Measurements from ENCODE around the gene NPM3.

NPM3 gene

GRCh38 chr10:101830322-101831168 is 47.3 kb upstream of the NPM3 start:
- peak overlapping the region; percentile 69 for H2AFZ ChIP-seq (ENCODE audit: low read depth, low read length, severe bottlenecking)
- no peaks in the 10 kb centered on the region for H3K27me3 ChIP-seq (ENCODE audit: low read length)
- no peaks in the 10 kb centered on the region for H3K79me2 ChIP-seq (ENCODE audit: insufficient read depth, low read length)
- TF ChIP-seq EZH2phosphoT487 (conservative IDR thresholded peaks at IDR 0.05; ENCODE audit: low read length), result no peak
- no peak for TF ChIP-seq CTCF (IDR thresholded peaks at IDR 0.05; ENCODE audit: insufficient read depth, low read length, poor library complexity, severe bottlenecking)
- H3K4me3 ChIP-seq (ENCODE audit: insufficient read depth, low read length, poor library complexity, severe bottlenecking), result peak overlapping the region; percentile 22
- no peaks in the 10 kb centered on the region for H3K36me3 ChIP-seq (ENCODE audit: low read length)
- no peaks in the 10 kb centered on the region for H3K9me3 ChIP-seq (ENCODE audit: insufficient read depth, low read length)
- peak overlapping the region; percentile 90 for H3K4me2 ChIP-seq (ENCODE audit: low read depth, low read length, poor library complexity, severe bottlenecking)
- no peaks in the 10 kb centered on the region for H4K20me1 ChIP-seq (ENCODE audit: low read depth, low read length)
- H3K9ac ChIP-seq (ENCODE audit: low read length), result peak overlapping the region; percentile 37
- H3K9me2 ChIP-seq (replicated peaks; ENCODE audit: insufficient read depth, low read length), result no peaks in the 10 kb centered on the region
- peak overlapping the region; percentile 89 for H3K27ac ChIP-seq (ENCODE audit: low read depth, low read length)
- peaks cover 6% of the 10 kb centered on the region for H3F3A ChIP-seq (ENCODE audit: insufficient read depth)

- no peaks in the 10 kb centered on the region for H3K79me2 ChIP-seq (ENCODE audit: insufficient read depth, low read length)
- H3K4me3 ChIP-seq (ENCODE audit: insufficient read depth, low read length, poor library complexity, severe bottlenecking), result peak overlapping the region; percentile 22
- TF ChIP-seq EZH2phosphoT487 (conservative IDR thresholded peaks at IDR 0.05; ENCODE audit: low read length), result no peak
- no peak for TF ChIP-seq CTCF (IDR thresholded peaks at IDR 0.05; ENCODE audit: insufficient read depth, low read length, poor library complexity, severe bottlenecking)
- H3K27me3 ChIP-seq (ENCODE audit: low read length), result no peaks in the 10 kb centered on the region
- no peaks in the 10 kb centered on the region for H3K36me3 ChIP-seq (ENCODE audit: low read length)
- H4K20me1 ChIP-seq (ENCODE audit: low read depth, low read length), result no peaks in the 10 kb centered on the region
- peak overlapping the region; percentile 37 for H3K9ac ChIP-seq (ENCODE audit: low read length)
- peak overlapping the region; percentile 90 for H3K4me2 ChIP-seq (ENCODE audit: low read depth, low read length, poor library complexity, severe bottlenecking)
- peak overlapping the region; percentile 89 for H3K27ac ChIP-seq (ENCODE audit: low read depth, low read length)
- H3F3A ChIP-seq (ENCODE audit: insufficient read depth), result peaks cover 6% of the 10 kb centered on the region
- peak overlapping the region; percentile 69 for H2AFZ ChIP-seq (ENCODE audit: low read depth, low read length, severe bottlenecking)
- no peaks in the 10 kb centered on the region for H3K9me2 ChIP-seq (replicated peaks; ENCODE audit: insufficient read depth, low read length)
- H3K9me3 ChIP-seq (ENCODE audit: insufficient read depth, low read length), result no peaks in the 10 kb centered on the region
Observed at GRCh38 chr10:101829561-101830315, 46.5 kb upstream of the NPM3 start.

GRCh38 chr10:101828766-101829551 is 45.7 kb upstream of the NPM3 start:
- no peak overlapping the region for H3K27ac ChIP-seq (ENCODE audit: low read depth, low read length)
- H3K36me3 ChIP-seq (ENCODE audit: low read length), result no peaks in the 10 kb centered on the region
- no peaks in the 10 kb centered on the region for H3K9me3 ChIP-seq (ENCODE audit: insufficient read depth, low read length)
- H3K4me3 ChIP-seq (ENCODE audit: insufficient read depth, low read length, poor library complexity, severe bottlenecking), result no peak overlapping the region
- H2AFZ ChIP-seq (ENCODE audit: low read depth, low read length, severe bottlenecking), result no peak overlapping the region
- H3F3A ChIP-seq (ENCODE audit: insufficient read depth), result peaks cover 6% of the 10 kb centered on the region
- H3K27me3 ChIP-seq (ENCODE audit: low read length), result no peaks in the 10 kb centered on the region
- no peak overlapping the region for H3K4me2 ChIP-seq (ENCODE audit: low read depth, low read length, poor library complexity, severe bottlenecking)
- TF ChIP-seq CTCF (IDR thresholded peaks at IDR 0.05; ENCODE audit: insufficient read depth, low read length, poor library complexity, severe bottlenecking), result no peak
- no peak for TF ChIP-seq EZH2phosphoT487 (conservative IDR thresholded peaks at IDR 0.05; ENCODE audit: low read length)
- no peaks in the 10 kb centered on the region for H3K79me2 ChIP-seq (ENCODE audit: insufficient read depth, low read length)
- H3K9me2 ChIP-seq (replicated peaks; ENCODE audit: insufficient read depth, low read length), result no peaks in the 10 kb centered on the region
- H3K9ac ChIP-seq (ENCODE audit: low read length), result no peak overlapping the region
- no peaks in the 10 kb centered on the region for H4K20me1 ChIP-seq (ENCODE audit: low read depth, low read length)
